ENCODE results near the gene SNX11. TPM values are rescaled to one million over a fixed set of nuclear protein-coding genes. Genes with fewer than 3 reads are reported as not detected.

SNX11 gene
- total RNA-seq, 1 donor from 2014 or later, result 16.8 TPM

GRCh38 chr17:48161127-48161905 lies 53.8 kb downstream of the SNX11 start:
- Mint-ChIP-seq H3K27ac (peak overlapping the region; percentile 41), H3K36me3 (ENCODE audit: insufficient read depth) (no peaks in the 10 kb centered on the region), H3K4me3 (ENCODE audit: low read depth) (no peak overlapping the region), H3K4me1 (ENCODE audit: low read depth) (peaks cover 51% of the 10 kb centered on the region), H3K9me3 (ENCODE audit: low read depth) (no peaks in the 10 kb centered on the region), H3K27me3 (peaks cover 4% of the 10 kb centered on the region)
- TF ChIP-seq, protein P1, sequence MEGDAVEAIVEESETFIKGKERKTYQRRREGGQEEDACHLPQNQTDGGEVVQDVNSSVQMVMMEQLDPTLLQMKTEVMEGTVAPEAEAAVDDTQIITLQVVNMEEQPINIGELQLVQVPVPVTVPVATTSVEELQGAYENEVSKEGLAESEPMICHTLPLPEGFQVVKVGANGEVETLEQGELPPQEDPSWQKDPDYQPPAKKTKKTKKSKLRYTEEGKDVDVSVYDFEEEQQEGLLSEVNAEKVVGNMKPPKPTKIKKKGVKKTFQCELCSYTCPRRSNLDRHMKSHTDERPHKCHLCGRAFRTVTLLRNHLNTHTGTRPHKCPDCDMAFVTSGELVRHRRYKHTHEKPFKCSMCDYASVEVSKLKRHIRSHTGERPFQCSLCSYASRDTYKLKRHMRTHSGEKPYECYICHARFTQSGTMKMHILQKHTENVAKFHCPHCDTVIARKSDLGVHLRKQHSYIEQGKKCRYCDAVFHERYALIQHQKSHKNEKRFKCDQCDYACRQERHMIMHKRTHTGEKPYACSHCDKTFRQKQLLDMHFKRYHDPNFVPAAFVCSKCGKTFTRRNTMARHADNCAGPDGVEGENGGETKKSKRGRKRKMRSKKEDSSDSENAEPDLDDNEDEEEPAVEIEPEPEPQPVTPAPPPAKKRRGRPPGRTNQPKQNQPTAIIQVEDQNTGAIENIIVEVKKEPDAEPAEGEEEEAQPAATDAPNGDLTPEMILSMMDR (IDR thresholded peaks at IDR 0.05; ENCODE audit: unreplicated experiment), result no peak
- no peak for DNase-seq (ENCODE audit: low spot score, unreplicated experiment)

DNA sequence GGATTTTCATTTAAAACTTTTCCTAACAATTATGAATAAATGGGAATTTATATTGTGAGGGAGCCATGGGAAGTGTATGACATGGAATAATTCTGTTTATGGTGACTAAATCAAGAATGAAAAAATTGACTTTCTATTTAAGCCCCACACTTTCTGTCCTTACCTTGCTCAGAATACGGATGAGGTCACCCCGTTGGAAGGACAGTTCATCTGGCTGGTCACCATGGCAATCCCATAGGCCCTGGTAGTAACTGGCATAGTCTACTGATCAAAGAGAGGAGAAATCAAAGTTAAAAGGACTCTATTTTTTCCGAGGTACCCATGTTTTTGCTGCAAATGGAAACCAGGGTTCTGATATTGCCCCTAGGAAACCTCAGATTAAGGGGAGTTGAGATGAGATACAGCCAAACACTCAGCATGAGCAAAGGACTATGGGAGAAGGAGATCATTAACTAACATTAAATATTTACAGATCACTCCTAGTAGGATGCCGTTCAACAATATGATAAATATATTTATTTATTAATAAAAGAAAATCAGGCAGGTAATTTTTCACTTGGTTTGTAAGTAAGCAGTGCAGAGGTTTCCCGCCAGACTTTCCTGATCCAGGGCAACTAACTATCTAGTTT lies 54.9 kb downstream of the SNX11 start:
- Mint-ChIP-seq H3K27me3 (no peaks in the 10 kb centered on the region), H3K4me1 (ENCODE audit: low read depth) (peaks cover 56% of the 10 kb centered on the region), H3K27ac (peak overlapping the region; percentile 64), H3K36me3 (ENCODE audit: insufficient read depth) (no peaks in the 10 kb centered on the region), H3K4me3 (ENCODE audit: low read depth) (no peak overlapping the region), H3K9me3 (ENCODE audit: low read depth) (no peaks in the 10 kb centered on the region)
- no peak for DNase-seq (ENCODE audit: low spot score, unreplicated experiment)
- TF ChIP-seq, protein P1 (IDR thresholded peaks at IDR 0.05; ENCODE audit: unreplicated experiment), result no peak

DNA sequence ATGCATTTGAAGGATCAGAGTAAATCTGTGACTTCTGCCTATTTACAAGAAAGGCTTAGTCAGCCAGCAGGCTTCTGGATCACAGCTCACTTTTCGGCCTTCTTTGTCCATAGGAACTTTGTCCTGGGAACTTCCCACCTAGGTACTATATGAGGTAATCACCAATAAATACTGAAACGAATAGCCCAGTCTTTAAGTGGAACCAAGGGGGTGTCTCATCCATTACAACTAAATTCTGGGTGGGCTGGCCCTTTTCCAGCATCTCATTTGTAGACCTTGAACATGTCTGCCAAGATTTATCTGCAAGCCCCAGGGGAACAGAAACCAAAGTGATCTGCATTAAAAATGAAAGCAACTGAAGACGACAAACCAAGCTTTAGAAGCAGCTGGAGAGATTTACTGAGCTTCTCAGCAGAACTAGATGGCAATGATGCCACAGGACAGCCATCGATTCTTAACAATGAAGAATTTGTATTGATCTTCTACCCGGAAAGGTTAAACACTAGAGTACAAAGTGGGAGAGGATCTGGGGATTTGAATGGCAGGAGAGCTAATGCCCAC lies 55.5 kb downstream of the SNX11 start:
- H3K4me3 Mint-ChIP-seq (ENCODE audit: low read depth), result no peak overlapping the region
- H3K9me3 Mint-ChIP-seq (ENCODE audit: low read depth), result no peaks in the 10 kb centered on the region
- H3K4me1 Mint-ChIP-seq (ENCODE audit: low read depth), result peaks cover 62% of the 10 kb centered on the region
- DNase-seq (ENCODE audit: low spot score, unreplicated experiment), result no peak
- TF ChIP-seq, protein P1 (IDR thresholded peaks at IDR 0.05; ENCODE audit: unreplicated experiment), result no peak
- no peaks in the 10 kb centered on the region for H3K36me3 Mint-ChIP-seq (ENCODE audit: insufficient read depth)
- H3K27ac Mint-ChIP-seq, result peak overlapping the region; percentile 70
- H3K27me3 Mint-ChIP-seq, result no peaks in the 10 kb centered on the region

DNA sequence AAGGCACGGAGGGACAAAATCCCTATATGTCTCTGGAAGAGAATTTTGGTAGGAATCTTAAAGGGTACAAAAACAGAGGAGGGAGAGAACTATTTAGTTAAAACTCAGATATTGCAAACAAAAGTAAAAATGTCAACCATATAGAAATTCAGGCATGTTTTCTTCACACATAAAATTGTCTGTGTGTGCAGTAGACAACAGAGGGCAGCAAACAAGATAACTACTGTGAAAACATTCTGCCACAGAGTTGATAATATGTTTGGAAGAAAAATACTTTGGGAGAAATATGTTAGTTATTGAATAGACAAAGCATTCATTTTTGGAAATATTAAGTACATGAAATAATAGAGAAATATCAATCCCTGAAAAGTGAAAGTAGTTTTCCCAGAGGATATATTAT lies 56.2 kb downstream of the SNX11 start:
- Mint-ChIP-seq H3K4me1 (ENCODE audit: low read depth) (peaks cover 67% of the 10 kb centered on the region), H3K9me3 (ENCODE audit: low read depth) (no peaks in the 10 kb centered on the region), H3K4me3 (ENCODE audit: low read depth) (no peak overlapping the region), H3K27me3 (no peaks in the 10 kb centered on the region), H3K27ac (peak overlapping the region; percentile 70), H3K36me3 (ENCODE audit: insufficient read depth) (no peaks in the 10 kb centered on the region)
- no peak for DNase-seq (ENCODE audit: low spot score, unreplicated experiment)
- TF ChIP-seq, protein P1 (IDR thresholded peaks at IDR 0.05; ENCODE audit: unreplicated experiment), result peak; percentile 18

- H3K4me3 Mint-ChIP-seq (ENCODE audit: low read depth), result no peak overlapping the region
- TF ChIP-seq, protein P1 (IDR thresholded peaks at IDR 0.05; ENCODE audit: unreplicated experiment), result no peak
- H3K4me1 Mint-ChIP-seq (ENCODE audit: low read depth), result peaks cover 26% of the 10 kb centered on the region
- H3K27ac Mint-ChIP-seq, result no peak overlapping the region
- H3K9me3 Mint-ChIP-seq (ENCODE audit: low read depth), result no peaks in the 10 kb centered on the region
- no peaks in the 10 kb centered on the region for H3K36me3 Mint-ChIP-seq (ENCODE audit: insufficient read depth)
- peaks cover 17% of the 10 kb centered on the region for H3K27me3 Mint-ChIP-seq
- DNase-seq (ENCODE audit: low spot score, unreplicated experiment), result no peak
These were observed 62.4 kb downstream of the SNX11 start for GRCh38 chr17:48169926-48170325.

Data from progenitor cell of endocrine pancreas (in vitro differentiated cells).